Progenitor cell of endocrine pancreas (in vitro differentiated cells): ENCODE results near the gene OR51T1. TPM values are rescaled to one million over a fixed set of nuclear protein-coding genes. Genes with fewer than 3 reads are reported as not detected.

Source experiments
- DNase-seq: peaks from one replicate; pipeline ENCODE4 v3.0.0; 2021; ENCODE audit warnings: low spot score; ENCODE audit not compliant: unreplicated experiment
- H3K27ac Mint-ChIP-seq: 2 replicates; pipeline ENCODE4 v1.8.0; 2021; ENCODE audit warnings: mild to moderate bottlenecking, moderate library complexity, mixed read lengths
- H3K27me3 Mint-ChIP-seq: 2 replicates; pipeline ENCODE4 v1.8.0; 2021; ENCODE audit warnings: mixed read lengths
- H3K36me3 Mint-ChIP-seq: 2 replicates; pipeline ENCODE4 v1.8.0; 2022; ENCODE audit warnings: mixed read lengths; ENCODE audit not compliant: insufficient read depth
- H3K4me1 Mint-ChIP-seq: 2 replicates; pipeline ENCODE4 v1.8.0; 2021; ENCODE audit warnings: low read depth, mixed read lengths
- H3K4me3 Mint-ChIP-seq: 2 replicates; pipeline ENCODE4 v1.8.0; 2021; ENCODE audit warnings: low read depth, mild to moderate bottlenecking, moderate library complexity, mixed read lengths
- H3K9me3 Mint-ChIP-seq: 2 replicates; pipeline ENCODE4 v1.8.0; 2021; ENCODE audit warnings: low read depth, mixed read lengths
- total RNA-seq: library from RNA; stranded (reverse); gene quantifications from 2 replicates; pipeline ENCODE4 v1.2.1, GENCODE V29; 2021
- TF ChIP-seq, protein P1 (sequence below): fragments of 200-600 bp; sonication (generic); IDR thresholded peaks from one replicate; pipeline ENCODE4 v1.5.0; 2021; ENCODE audit warnings: antibody characterized with exemption, mild to moderate bottlenecking; ENCODE audit not compliant: unreplicated experiment

The OR51T1 gene
- total RNA-seq, 1 donor from 2014 or later = not detected

GRCh38 chr11:4903484-4903883 lies 21.8 kb downstream of the OR51T1 start, which contains the start of gene OR51A7:
Gene OR51A7 (plus strand): TSS chr11:4903783. CDS start chr11:4907370, 3,587 bp downstream.
- no peak for DNase-seq

GRCh38 chr11:4916581-4916980 lies 34.9 kb downstream of the OR51T1 start:
- no peaks in the 10 kb centered on the region for H3K27me3 Mint-ChIP-seq
- H3K36me3 Mint-ChIP-seq = no peaks in the 10 kb centered on the region
- H3K4me1 Mint-ChIP-seq = peaks cover 2% of the 10 kb centered on the region
- TF ChIP-seq, protein P1, sequence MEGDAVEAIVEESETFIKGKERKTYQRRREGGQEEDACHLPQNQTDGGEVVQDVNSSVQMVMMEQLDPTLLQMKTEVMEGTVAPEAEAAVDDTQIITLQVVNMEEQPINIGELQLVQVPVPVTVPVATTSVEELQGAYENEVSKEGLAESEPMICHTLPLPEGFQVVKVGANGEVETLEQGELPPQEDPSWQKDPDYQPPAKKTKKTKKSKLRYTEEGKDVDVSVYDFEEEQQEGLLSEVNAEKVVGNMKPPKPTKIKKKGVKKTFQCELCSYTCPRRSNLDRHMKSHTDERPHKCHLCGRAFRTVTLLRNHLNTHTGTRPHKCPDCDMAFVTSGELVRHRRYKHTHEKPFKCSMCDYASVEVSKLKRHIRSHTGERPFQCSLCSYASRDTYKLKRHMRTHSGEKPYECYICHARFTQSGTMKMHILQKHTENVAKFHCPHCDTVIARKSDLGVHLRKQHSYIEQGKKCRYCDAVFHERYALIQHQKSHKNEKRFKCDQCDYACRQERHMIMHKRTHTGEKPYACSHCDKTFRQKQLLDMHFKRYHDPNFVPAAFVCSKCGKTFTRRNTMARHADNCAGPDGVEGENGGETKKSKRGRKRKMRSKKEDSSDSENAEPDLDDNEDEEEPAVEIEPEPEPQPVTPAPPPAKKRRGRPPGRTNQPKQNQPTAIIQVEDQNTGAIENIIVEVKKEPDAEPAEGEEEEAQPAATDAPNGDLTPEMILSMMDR = no peak
- H3K27ac Mint-ChIP-seq = no peak overlapping the region
- no peak for DNase-seq
- no peak overlapping the region for H3K4me3 Mint-ChIP-seq
- H3K9me3 Mint-ChIP-seq = no peaks in the 10 kb centered on the region

More at GRCh38 chr11:4903484-4903883, 21.8 kb downstream of the OR51T1 start, which contains the start of gene OR51A7:
- Mint-ChIP-seq H3K36me3 (no peaks in the 10 kb centered on the region), H3K9me3 (peaks cover 14% of the 10 kb centered on the region), H3K4me1 (peaks cover 3% of the 10 kb centered on the region), H3K27ac (no peak within 1 kb of the TSS), H3K27me3 (no peaks in the 10 kb centered on the region), H3K4me3 (no peak within 1 kb of the TSS)
- TF ChIP-seq, protein P1 = no peak

DNA sequence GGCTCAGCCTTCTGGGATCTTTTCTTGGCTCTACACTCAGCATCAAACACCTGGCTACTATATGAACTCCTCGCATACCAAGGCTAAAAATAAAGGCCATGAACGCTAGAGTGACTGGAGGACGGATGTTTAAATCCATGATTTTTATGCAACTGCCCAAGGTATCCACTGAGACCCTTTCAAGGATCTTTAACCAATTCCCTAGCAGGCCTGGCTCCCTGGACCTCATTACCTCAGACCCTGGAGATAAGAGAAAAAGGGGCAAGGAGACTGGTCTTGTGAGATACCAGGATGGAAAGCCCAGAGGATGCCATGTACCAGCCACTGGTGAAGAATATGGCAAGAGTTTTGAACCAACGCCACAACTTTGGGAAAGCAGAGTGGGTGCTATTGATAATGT lies 37.5 kb downstream of the OR51T1 start, which contains the start of gene OR51G2:
Gene OR51G2 (minus strand): TSS at position 101 of the 400 bp plus-strand sequence. CDS start 3,687 bp downstream, outside the sequence.
- Mint-ChIP-seq H3K27ac (no peak within 1 kb of the TSS), H3K9me3 (no peaks in the 10 kb centered on the region), H3K27me3 (peaks cover 6% of the 10 kb centered on the region), H3K36me3 (no peaks in the 10 kb centered on the region), H3K4me3 (no peak within 1 kb of the TSS), H3K4me1 (no peaks in the 10 kb centered on the region)
- DNase-seq = no peak
- TF ChIP-seq, protein P1 = no peak

DNA sequence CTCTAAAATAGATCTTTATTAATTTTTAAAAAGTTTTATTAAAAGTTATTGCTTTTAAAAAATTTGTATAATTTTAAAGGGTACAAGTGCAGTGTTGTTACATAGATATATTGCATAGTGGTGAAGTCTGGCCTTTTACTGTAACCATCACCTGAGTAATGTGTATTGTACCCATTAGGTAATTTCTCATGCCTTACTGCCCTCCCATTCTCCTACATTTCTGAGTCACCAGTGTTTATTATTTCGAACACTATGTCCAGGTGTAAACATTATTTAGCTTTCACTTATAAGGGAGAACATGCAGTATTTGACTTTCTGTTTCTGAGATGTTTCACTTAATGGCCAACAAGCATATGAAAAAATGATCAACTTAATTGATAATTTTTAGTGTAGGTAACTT lies 40.1 kb downstream of the OR51T1 start:
- Mint-ChIP-seq H3K4me1 (no peaks in the 10 kb centered on the region), H3K27ac (no peak overlapping the region), H3K36me3 (no peaks in the 10 kb centered on the region), H3K9me3 (no peaks in the 10 kb centered on the region), H3K27me3 (peaks cover 6% of the 10 kb centered on the region), H3K4me3 (no peak overlapping the region)
- no peak for DNase-seq
- TF ChIP-seq, protein P1 = no peak

- TF ChIP-seq, protein P1 = no peak
- no peaks in the 10 kb centered on the region for H3K9me3 Mint-ChIP-seq
- peaks cover 6% of the 10 kb centered on the region for H3K27me3 Mint-ChIP-seq
Measured at GRCh38 chr11:4922304-4922703, 40.6 kb downstream of the OR51T1 start.

More at GRCh38 chr11:4922304-4922703, 40.6 kb downstream of the OR51T1 start:
- no peaks in the 10 kb centered on the region for H3K36me3 Mint-ChIP-seq
- H3K4me1 Mint-ChIP-seq = no peaks in the 10 kb centered on the region
- no peak for DNase-seq
- no peak overlapping the region for H3K27ac Mint-ChIP-seq
- H3K4me3 Mint-ChIP-seq = no peak overlapping the region
